OCI-LY7 (cell line): ENCODE measurements around the gene TXNRD1.

Source experiments
- EZH2phosphoT487 ChIP-seq: fragments of 200-600 bp; sonication (generic); IDR thresholded peaks from 2 replicates; pipeline ENCODE4 v1.6.1; 2018; ENCODE audit warnings: low read depth, borderline replicate concordance, mild to moderate bottlenecking, mixed run types, antibody characterized with exemption, low read length, moderate library complexity, mixed read lengths
- TF ChIP-seq, protein P1 (sequence below): fragments of 200-600 bp; sonication (generic); conservative IDR thresholded peaks from 2 replicates; pipeline ENCODE4 v1.5.1; 2014; ENCODE audit warnings: mild to moderate bottlenecking, antibody characterized with exemption, low read length, moderate library complexity, mixed read lengths

DNA sequence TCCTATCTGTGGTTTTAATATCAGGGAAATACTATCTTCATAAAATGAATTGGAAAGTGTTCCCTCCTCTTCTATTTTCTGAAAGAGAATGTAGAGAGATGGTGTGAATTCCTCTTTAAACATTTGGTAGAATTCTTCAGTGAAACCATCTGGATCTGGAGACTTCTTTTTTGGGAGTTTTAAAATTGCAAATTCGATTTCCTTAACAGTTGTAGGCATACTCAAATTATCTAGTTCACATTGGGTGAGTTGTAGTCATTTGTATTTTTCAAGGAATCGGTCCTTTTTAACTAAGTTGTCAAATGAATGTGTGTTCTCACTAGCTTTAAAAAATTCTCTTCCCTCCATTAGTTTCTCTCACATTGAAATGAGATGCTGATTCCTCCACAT, 165.8 kb downstream of the TXNRD1 start:
- TF ChIP-seq, protein P1, sequence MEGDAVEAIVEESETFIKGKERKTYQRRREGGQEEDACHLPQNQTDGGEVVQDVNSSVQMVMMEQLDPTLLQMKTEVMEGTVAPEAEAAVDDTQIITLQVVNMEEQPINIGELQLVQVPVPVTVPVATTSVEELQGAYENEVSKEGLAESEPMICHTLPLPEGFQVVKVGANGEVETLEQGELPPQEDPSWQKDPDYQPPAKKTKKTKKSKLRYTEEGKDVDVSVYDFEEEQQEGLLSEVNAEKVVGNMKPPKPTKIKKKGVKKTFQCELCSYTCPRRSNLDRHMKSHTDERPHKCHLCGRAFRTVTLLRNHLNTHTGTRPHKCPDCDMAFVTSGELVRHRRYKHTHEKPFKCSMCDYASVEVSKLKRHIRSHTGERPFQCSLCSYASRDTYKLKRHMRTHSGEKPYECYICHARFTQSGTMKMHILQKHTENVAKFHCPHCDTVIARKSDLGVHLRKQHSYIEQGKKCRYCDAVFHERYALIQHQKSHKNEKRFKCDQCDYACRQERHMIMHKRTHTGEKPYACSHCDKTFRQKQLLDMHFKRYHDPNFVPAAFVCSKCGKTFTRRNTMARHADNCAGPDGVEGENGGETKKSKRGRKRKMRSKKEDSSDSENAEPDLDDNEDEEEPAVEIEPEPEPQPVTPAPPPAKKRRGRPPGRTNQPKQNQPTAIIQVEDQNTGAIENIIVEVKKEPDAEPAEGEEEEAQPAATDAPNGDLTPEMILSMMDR: no peak
- no peak for TF ChIP-seq EZH2phosphoT487
